CD4-positive, alpha-beta T cell (primary cell): ENCODE results near the gene SLC6A15. TPM values are rescaled to one million over a fixed set of nuclear protein-coding genes. Genes with fewer than 3 reads are reported as not detected.

Experiments used
- ATAC-seq: fragments of 200-7000 bp; cut with Tn5 transposase; one replicate; pipeline ENCODE4 v1.10.0; 2022; ENCODE audit warnings: mild to moderate bottlenecking; ENCODE audit not compliant: poor library complexity
- CTCF ChIA-PET: fragments of 350-600 bp; sonication (Branson Sonifier 250); formaldehyde crosslinking; loops from one replicate; lab custom pipeline; 2021; ENCODE audit warnings: antibody characterized with exemption, inconsistent platforms; lab: Charles Lee
- POLR2A ChIA-PET: fragments of 350-600 bp; sonication (Branson Sonifier 250); formaldehyde crosslinking; loops from one replicate; lab custom pipeline; 2021; ENCODE audit warnings: antibody characterized with exemption, inconsistent platforms; lab: Charles Lee
- DNase-seq, 14 experiments: peaks; one replicate each; pipeline ENCODE4 v3.0.0-alpha.2; 2013 to 2020; ENCODE audit warnings: mixed read lengths in 2 of 14
- H3K27ac ChIP-seq, 2 donors: one replicate each; pipeline versions ENCODE4 v1.5.1 to v1.7.0; 2013; ENCODE audit warnings: low read length in 2 of 2, low read depth in 1 of 2, mild to moderate bottlenecking in 1 of 2
- H3K27me3 ChIP-seq, 2 experiments: 1 replicate in 1 of 2; 2 replicates in 1 of 2; pipeline versions ENCODE4 v1.6.1 to v1.7.0; 2013; ENCODE audit warnings: low read length in 2 of 2, control low read depth in 1 of 2, mild to moderate bottlenecking in 1 of 2, moderate library complexity in 1 of 2; ENCODE audit not compliant: insufficient read depth in 2 of 2, control insufficient read depth in 1 of 2
- H3K36me3 ChIP-seq: one replicate; pipeline ENCODE4 v1.6.1; 2013; ENCODE audit warnings: low read length, control low read depth; ENCODE audit not compliant: insufficient read depth
- H3K4me1 ChIP-seq: one replicate; pipeline ENCODE4 v1.6.1; 2013; ENCODE audit warnings: low read length, control low read depth; ENCODE audit not compliant: insufficient read depth
- H3K4me3 ChIP-seq: one replicate; pipeline ENCODE4 v1.5.1; 2013; ENCODE audit warnings: mild to moderate bottlenecking, low read length, moderate library complexity
- H3K9me3 ChIP-seq, 2 experiments: 1 replicate in 1 of 2; 2 replicates in 1 of 2; pipeline versions ENCODE4 v1.6.1 to v1.7.0; 2013; ENCODE audit warnings: low read length in 2 of 2, mild to moderate bottlenecking in 2 of 2, control low read depth in 1 of 2, moderate library complexity in 1 of 2; ENCODE audit not compliant: control insufficient read depth in 1 of 2, insufficient read depth in 1 of 2
- H3K27ac Mint-ChIP-seq: one replicate; pipeline ENCODE4 v1.8.0; 2020; ENCODE audit warnings: mixed read lengths
- H3K27me3 Mint-ChIP-seq: one replicate; pipeline ENCODE4 v1.8.0; 2021; ENCODE audit warnings: mixed read lengths
- H3K36me3 Mint-ChIP-seq: one replicate; pipeline ENCODE4 v1.8.0; 2021; ENCODE audit warnings: low read depth, mixed read lengths
- H3K4me1 Mint-ChIP-seq: one replicate; pipeline ENCODE4 v1.8.0; 2021; ENCODE audit warnings: low read depth, mixed read lengths
- H3K4me3 Mint-ChIP-seq: one replicate; pipeline ENCODE4 v1.8.0; 2020; ENCODE audit warnings: mild to moderate bottlenecking, mixed read lengths
- H3K9me3 Mint-ChIP-seq: one replicate; pipeline ENCODE4 v1.8.0; 2020; ENCODE audit warnings: mixed read lengths
- CTCF ChIP-seq: fragments of 200-600 bp; IDR thresholded peaks from one replicate; pipeline ENCODE4 v1.8.0; 2022; ENCODE audit warnings: antibody characterized with exemption, mild to moderate bottlenecking
- intact Hi-C, 2 experiments: fragments of 100-400 bp; cut with DNase I in 1 of 2; cut with micrococcal nuclease in 1 of 2; formaldehyde crosslinking; loops; one replicate each; pipeline versions ENCODE4 v1.15.1 to v1.9.0; 2023 to 2025; cut with DNase I, micrococcal nuclease
- total RNA-seq, 174 experiments: library from RNA in 2 of 174; stranded (reverse) in 2 of 174; gene quantifications; one replicate each; pipeline ENCODE4 v1.2.3 and lab custom pipeline; 2021 to 2026

The SLC6A15 gene
- total RNA-seq, 2 experiments from 2014 or later, result not detected

GRCh38 chr12:84825149-84825548 is 87.5 kb downstream of the SLC6A15 start:
- H3K9me3 Mint-ChIP-seq, result no peaks in the 10 kb centered on the region
- H3K9me3 ChIP-seq, result no peaks in the 10 kb centered on the region
- H3K4me3 Mint-ChIP-seq, result no peak overlapping the region
- H3K4me3 ChIP-seq, result no peak overlapping the region
- POLR2A ChIA-PET, result no interaction called here
- intact Hi-C loops, result no loop called here
- H3K36me3 Mint-ChIP-seq, result no peaks in the 10 kb centered on the region
- H3K4me1 Mint-ChIP-seq, result no peaks in the 10 kb centered on the region
- no peak overlapping the region for H3K27ac Mint-ChIP-seq
- no peaks in the 10 kb centered on the region for H3K36me3 ChIP-seq
- H3K4me1 ChIP-seq, result no peaks in the 10 kb centered on the region
- H3K27me3 ChIP-seq, result no peaks in the 10 kb centered on the region
- CTCF ChIA-PET, result no interaction called here
- no peak for DNase-seq
- H3K27ac ChIP-seq, result no peak overlapping the region
- no peak for TF ChIP-seq CTCF
- no peak for ATAC-seq
- peaks cover 6% of the 10 kb centered on the region for H3K27me3 Mint-ChIP-seq

- Mint-ChIP-seq H3K36me3 (no peaks in the 10 kb centered on the region), H3K9me3 (no peaks in the 10 kb centered on the region), H3K4me1 (no peaks in the 10 kb centered on the region), H3K27ac (no peak overlapping the region), H3K27me3 (no peaks in the 10 kb centered on the region), H3K4me3 (no peak overlapping the region)
- Histone ChIP-seq H3K4me1 (no peaks in the 10 kb centered on the region), H3K9me3 (no peaks in the 10 kb centered on the region), H3K36me3 (no peaks in the 10 kb centered on the region), H3K4me3 (no peak overlapping the region), H3K27ac (no peak overlapping the region), H3K27me3 (no peaks in the 10 kb centered on the region)
- intact Hi-C loops, result no loop called here
- DNase-seq (no peak), ATAC-seq (no peak)
- POLR2A ChIA-PET, result no interaction called here
- CTCF ChIA-PET, result no interaction called here
- no peak for TF ChIP-seq CTCF
These were observed 90.1 kb downstream of the SLC6A15 start for GRCh38 chr12:84822525-84822924.

- CTCF ChIA-PET, result no interaction called here
- no peak overlapping the region for H3K4me3 Mint-ChIP-seq
- DNase-seq, result no peak
- H3K27me3 Mint-ChIP-seq, result no peaks in the 10 kb centered on the region
- ATAC-seq, result no peak
- Histone ChIP-seq H3K4me1 (no peaks in the 10 kb centered on the region), H3K36me3 (no peaks in the 10 kb centered on the region), H3K27me3 (no peaks in the 10 kb centered on the region), H3K9me3 (no peaks in the 10 kb centered on the region), H3K27ac (no peak overlapping the region), H3K4me3 (no peak overlapping the region)
- no peak for TF ChIP-seq CTCF
- H3K9me3 Mint-ChIP-seq, result no peaks in the 10 kb centered on the region
- H3K4me1 Mint-ChIP-seq, result no peaks in the 10 kb centered on the region
- POLR2A ChIA-PET, result no interaction called here
- no peak overlapping the region for H3K27ac Mint-ChIP-seq
- intact Hi-C loops, result no loop called here
- H3K36me3 Mint-ChIP-seq, result no peaks in the 10 kb centered on the region
These were observed 95.5 kb downstream of the SLC6A15 start for GRCh38 chr12:84816916-84817695.
